Central memory CD8-positive, alpha-beta T cell (primary cell): Measurements from ENCODE around the gene MAGI1.

Experiments
- ATAC-seq: fragments of 150-1000 bp; cut with Tn5 transposase; replicated peaks from 2 replicates; pipeline ENCODE4 v1.10.0; 2022; ENCODE audit warnings: mild to moderate bottlenecking, moderate FRiP score, moderate number of reproducible peaks; ENCODE audit not compliant: poor library complexity, severe bottlenecking; ENCODE audit errors: extremely low read depth
- DNase-seq, 2 donors: peaks; one replicate each; pipeline ENCODE4 v3.0.0; 2021; ENCODE audit warnings: low spot score in 2 of 2
- H3K27ac Mint-ChIP-seq: one replicate; pipeline ENCODE4 v1.8.0; 2022; ENCODE audit warnings: low read depth, mild to moderate bottlenecking, moderate library complexity, mixed read lengths
- H3K27me3 Mint-ChIP-seq: one replicate; pipeline ENCODE4 v1.8.0; 2022; ENCODE audit warnings: mixed read lengths
- H3K36me3 Mint-ChIP-seq: one replicate; pipeline ENCODE4 v1.8.0; 2022; ENCODE audit warnings: mild to moderate bottlenecking, moderate library complexity, mixed read lengths; ENCODE audit not compliant: insufficient read depth
- H3K4me1 Mint-ChIP-seq: one replicate; pipeline ENCODE4 v1.8.0; 2022; ENCODE audit warnings: mixed read lengths
- H3K4me3 Mint-ChIP-seq: one replicate; pipeline ENCODE4 v1.8.0; 2022; ENCODE audit warnings: mild to moderate bottlenecking, moderate library complexity, mixed read lengths
- H3K9me3 Mint-ChIP-seq: one replicate; pipeline ENCODE4 v1.8.0; 2022; ENCODE audit warnings: mixed read lengths

The MAGI1 gene

GRCh38 chr3:65915477-65915876 lies 123.2 kb downstream of the MAGI1 start:
- H3K27ac Mint-ChIP-seq: no peak overlapping the region
- no peak overlapping the region for H3K4me3 Mint-ChIP-seq
- no peaks in the 10 kb centered on the region for H3K9me3 Mint-ChIP-seq
- ATAC-seq (no peak), DNase-seq (no peak)
- H3K4me1 Mint-ChIP-seq: no peaks in the 10 kb centered on the region
- no peaks in the 10 kb centered on the region for H3K36me3 Mint-ChIP-seq
- no peaks in the 10 kb centered on the region for H3K27me3 Mint-ChIP-seq

DNA sequence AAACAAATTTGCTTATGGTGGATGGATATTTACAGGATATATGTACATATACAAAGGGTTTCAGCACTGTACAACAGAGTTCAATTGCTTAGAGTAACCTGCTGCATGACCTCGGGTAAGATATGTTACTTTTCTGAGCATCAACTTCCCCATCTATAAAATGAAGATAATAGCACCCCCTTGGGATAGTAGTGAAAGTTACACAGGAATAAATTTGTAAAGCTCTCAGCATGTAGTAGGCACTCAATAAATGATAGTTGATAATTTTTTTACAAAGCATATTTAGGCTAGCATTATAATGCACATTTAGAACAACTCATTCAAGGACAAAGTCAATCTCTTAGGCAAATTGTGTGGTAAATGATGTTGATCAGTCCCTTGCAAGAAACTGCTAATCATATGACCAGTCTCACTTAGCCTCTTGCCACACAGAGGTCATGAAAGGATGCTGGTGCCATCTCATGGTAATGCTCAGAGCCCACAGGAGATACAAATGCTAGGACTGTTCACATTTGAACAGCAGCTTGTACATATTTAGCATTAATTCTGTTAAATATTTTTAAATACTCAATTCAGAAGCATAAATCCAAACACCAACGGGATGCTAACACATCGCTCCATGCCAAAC lies 123.9 kb downstream of the MAGI1 start:
- H3K27ac Mint-ChIP-seq: no peak overlapping the region
- DNase-seq (no peak), ATAC-seq (no peak)
- H3K27me3 Mint-ChIP-seq: no peaks in the 10 kb centered on the region
- no peaks in the 10 kb centered on the region for H3K36me3 Mint-ChIP-seq
- H3K4me3 Mint-ChIP-seq: no peak overlapping the region
- no peaks in the 10 kb centered on the region for H3K4me1 Mint-ChIP-seq
- H3K9me3 Mint-ChIP-seq: no peaks in the 10 kb centered on the region

- no peak overlapping the region for H3K27ac Mint-ChIP-seq
- no peaks in the 10 kb centered on the region for H3K27me3 Mint-ChIP-seq
- H3K4me3 Mint-ChIP-seq: no peak overlapping the region
- no peaks in the 10 kb centered on the region for H3K4me1 Mint-ChIP-seq
- ATAC-seq: no peak
- no peaks in the 10 kb centered on the region for H3K9me3 Mint-ChIP-seq
- DNase-seq: no peak
- H3K36me3 Mint-ChIP-seq: no peaks in the 10 kb centered on the region
Measured at GRCh38 chr3:65914032-65914739, 124.5 kb downstream of the MAGI1 start.

GRCh38 chr3:65912647-65913046 lies 126.1 kb downstream of the MAGI1 start:
- Mint-ChIP-seq H3K27me3 (no peaks in the 10 kb centered on the region), H3K27ac (no peak overlapping the region), H3K36me3 (no peaks in the 10 kb centered on the region), H3K9me3 (peaks cover 4% of the 10 kb centered on the region), H3K4me3 (no peak overlapping the region), H3K4me1 (no peaks in the 10 kb centered on the region)
- no peak for DNase-seq
- no peak for ATAC-seq

- ATAC-seq: no peak
- Mint-ChIP-seq H3K4me3 (no peak overlapping the region), H3K4me1 (no peaks in the 10 kb centered on the region), H3K9me3 (peaks cover 5% of the 10 kb centered on the region), H3K27me3 (no peaks in the 10 kb centered on the region), H3K27ac (no peak overlapping the region), H3K36me3 (no peaks in the 10 kb centered on the region)
- DNase-seq: no peak
Measured at GRCh38 chr3:65908588-65908987, 130.1 kb downstream of the MAGI1 start.

- DNase-seq: no peak
- Mint-ChIP-seq H3K4me1 (no peaks in the 10 kb centered on the region), H3K27me3 (no peaks in the 10 kb centered on the region), H3K36me3 (no peaks in the 10 kb centered on the region), H3K4me3 (no peak overlapping the region), H3K9me3 (peaks cover 5% of the 10 kb centered on the region), H3K27ac (no peak overlapping the region)
- ATAC-seq: no peak
Measured at GRCh38 chr3:65907232-65908130, 131.2 kb downstream of the MAGI1 start.

DNA sequence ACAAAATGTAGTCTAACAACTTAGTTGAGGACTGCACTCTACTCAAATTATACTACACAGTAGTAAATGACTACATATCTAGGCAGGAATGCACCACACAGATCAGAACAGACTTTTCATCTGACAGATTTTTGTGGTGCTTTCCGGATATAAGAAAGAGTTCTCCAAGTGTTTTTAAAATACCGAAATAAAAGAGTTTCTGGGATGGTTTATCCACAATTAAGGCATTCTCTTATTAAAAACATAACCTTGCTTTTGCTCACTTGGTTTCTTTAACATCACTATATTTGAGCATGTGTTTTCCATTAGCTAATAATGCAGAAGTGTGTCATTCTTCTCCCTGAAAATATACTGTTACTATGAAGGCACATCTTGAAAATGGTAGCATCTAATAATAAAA lies 132.9 kb downstream of the MAGI1 start:
- H3K9me3 Mint-ChIP-seq: peaks cover 12% of the 10 kb centered on the region
- ATAC-seq: no peak
- no peaks in the 10 kb centered on the region for H3K4me1 Mint-ChIP-seq

GRCh38 chr3:65904016-65904415 lies 134.7 kb downstream of the MAGI1 start:
- no peaks in the 10 kb centered on the region for H3K27me3 Mint-ChIP-seq
- H3K4me1 Mint-ChIP-seq: no peaks in the 10 kb centered on the region
- H3K36me3 Mint-ChIP-seq: no peaks in the 10 kb centered on the region
- H3K4me3 Mint-ChIP-seq: no peak overlapping the region
- H3K9me3 Mint-ChIP-seq: peaks cover 15% of the 10 kb centered on the region
- ATAC-seq (no peak), DNase-seq (no peak)
- no peak overlapping the region for H3K27ac Mint-ChIP-seq

More for the DNA sequence above, 132.9 kb downstream of the MAGI1 start:
- Mint-ChIP-seq H3K36me3 (no peaks in the 10 kb centered on the region), H3K27ac (no peak overlapping the region), H3K4me3 (no peak overlapping the region), H3K27me3 (no peaks in the 10 kb centered on the region)
- DNase-seq: no peak

GRCh38 chr3:65902304-65902793 lies 136.4 kb downstream of the MAGI1 start:
- Mint-ChIP-seq H3K27me3 (no peaks in the 10 kb centered on the region), H3K4me3 (no peak overlapping the region), H3K9me3 (peaks cover 10% of the 10 kb centered on the region), H3K4me1 (no peaks in the 10 kb centered on the region), H3K36me3 (no peaks in the 10 kb centered on the region), H3K27ac (no peak overlapping the region)
- ATAC-seq (no peak), DNase-seq (no peak)

GRCh38 chr3:65901226-65901625 lies 137.5 kb downstream of the MAGI1 start:
- ATAC-seq (no peak), DNase-seq (no peak)
- Mint-ChIP-seq H3K4me3 (no peak overlapping the region), H3K9me3 (peaks cover 10% of the 10 kb centered on the region), H3K27ac (no peak overlapping the region), H3K36me3 (no peaks in the 10 kb centered on the region), H3K27me3 (no peaks in the 10 kb centered on the region), H3K4me1 (no peaks in the 10 kb centered on the region)

- H3K27ac Mint-ChIP-seq: no peak overlapping the region
Measured at GRCh38 chr3:65899226-65899625, 139.5 kb downstream of the MAGI1 start.

DNA sequence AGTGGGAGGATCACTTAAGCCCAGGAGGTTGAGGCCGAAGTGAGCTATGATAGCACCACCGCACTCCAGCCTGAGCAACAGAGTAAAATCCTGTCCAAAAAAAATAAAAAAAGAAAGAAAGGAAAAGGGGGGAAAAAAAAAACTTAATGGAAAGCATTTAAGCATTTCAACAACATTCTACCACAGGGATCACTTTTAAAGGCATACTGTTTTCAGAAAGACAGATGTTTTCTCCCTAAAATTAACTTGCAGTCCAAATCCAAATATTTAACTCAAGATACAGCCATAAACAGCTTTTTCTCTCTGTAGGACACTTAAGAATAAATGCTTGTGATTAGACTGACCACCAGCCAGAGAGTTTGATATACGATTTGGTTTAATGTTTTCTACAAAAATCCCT lies 141.0 kb downstream of the MAGI1 start:
- peaks cover 10% of the 10 kb centered on the region for H3K9me3 Mint-ChIP-seq
- DNase-seq (no peak), ATAC-seq (no peak)
- no peaks in the 10 kb centered on the region for H3K4me1 Mint-ChIP-seq
- H3K27ac Mint-ChIP-seq: no peak overlapping the region
- H3K36me3 Mint-ChIP-seq: no peaks in the 10 kb centered on the region
- no peaks in the 10 kb centered on the region for H3K27me3 Mint-ChIP-seq
- no peak overlapping the region for H3K4me3 Mint-ChIP-seq

More at GRCh38 chr3:65899226-65899625, 139.5 kb downstream of the MAGI1 start:
- no peak for ATAC-seq
- DNase-seq: no peak
- peaks cover 10% of the 10 kb centered on the region for H3K9me3 Mint-ChIP-seq
- no peak overlapping the region for H3K4me3 Mint-ChIP-seq
- no peaks in the 10 kb centered on the region for H3K36me3 Mint-ChIP-seq
- no peaks in the 10 kb centered on the region for H3K27me3 Mint-ChIP-seq
- H3K4me1 Mint-ChIP-seq: no peaks in the 10 kb centered on the region
